ENCODE results near the gene C1QTNF3.

The C1QTNF3 gene

DNA sequence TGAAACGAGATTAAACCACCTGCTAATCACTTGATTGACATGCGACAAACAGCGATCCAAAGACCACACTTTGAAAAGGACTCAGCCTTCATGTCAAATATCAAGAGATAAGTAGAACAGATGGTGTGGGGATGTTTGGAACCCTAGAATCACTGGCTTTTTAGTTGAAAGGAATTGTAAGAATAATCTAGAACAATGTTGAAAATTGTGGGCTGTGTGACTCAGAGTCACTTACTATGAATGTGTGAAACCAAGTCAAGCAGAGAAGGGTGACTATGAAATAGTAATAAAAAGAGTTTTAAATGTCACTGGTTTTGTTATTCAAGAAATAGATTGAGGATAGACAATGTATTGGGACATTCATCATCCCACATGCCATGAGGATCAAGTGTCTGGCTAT lies 14.1 kb upstream of the C1QTNF3 start:
- Mint-ChIP-seq H3K9me3 (peaks cover 5% of the 10 kb centered on the region), H3K27me3 (ENCODE audit: low read depth) (no peaks in the 10 kb centered on the region), H3K4me3 (no peak overlapping the region), H3K27ac (no peak overlapping the region), H3K36me3 (ENCODE audit: low read depth) (peaks cover 41% of the 10 kb centered on the region), H3K4me1 (peaks cover 31% of the 10 kb centered on the region)
- TF ChIP-seq, protein P1, sequence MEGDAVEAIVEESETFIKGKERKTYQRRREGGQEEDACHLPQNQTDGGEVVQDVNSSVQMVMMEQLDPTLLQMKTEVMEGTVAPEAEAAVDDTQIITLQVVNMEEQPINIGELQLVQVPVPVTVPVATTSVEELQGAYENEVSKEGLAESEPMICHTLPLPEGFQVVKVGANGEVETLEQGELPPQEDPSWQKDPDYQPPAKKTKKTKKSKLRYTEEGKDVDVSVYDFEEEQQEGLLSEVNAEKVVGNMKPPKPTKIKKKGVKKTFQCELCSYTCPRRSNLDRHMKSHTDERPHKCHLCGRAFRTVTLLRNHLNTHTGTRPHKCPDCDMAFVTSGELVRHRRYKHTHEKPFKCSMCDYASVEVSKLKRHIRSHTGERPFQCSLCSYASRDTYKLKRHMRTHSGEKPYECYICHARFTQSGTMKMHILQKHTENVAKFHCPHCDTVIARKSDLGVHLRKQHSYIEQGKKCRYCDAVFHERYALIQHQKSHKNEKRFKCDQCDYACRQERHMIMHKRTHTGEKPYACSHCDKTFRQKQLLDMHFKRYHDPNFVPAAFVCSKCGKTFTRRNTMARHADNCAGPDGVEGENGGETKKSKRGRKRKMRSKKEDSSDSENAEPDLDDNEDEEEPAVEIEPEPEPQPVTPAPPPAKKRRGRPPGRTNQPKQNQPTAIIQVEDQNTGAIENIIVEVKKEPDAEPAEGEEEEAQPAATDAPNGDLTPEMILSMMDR (IDR thresholded peaks at IDR 0.05; ENCODE audit: unreplicated experiment in 3 of 3): no peak

DNA sequence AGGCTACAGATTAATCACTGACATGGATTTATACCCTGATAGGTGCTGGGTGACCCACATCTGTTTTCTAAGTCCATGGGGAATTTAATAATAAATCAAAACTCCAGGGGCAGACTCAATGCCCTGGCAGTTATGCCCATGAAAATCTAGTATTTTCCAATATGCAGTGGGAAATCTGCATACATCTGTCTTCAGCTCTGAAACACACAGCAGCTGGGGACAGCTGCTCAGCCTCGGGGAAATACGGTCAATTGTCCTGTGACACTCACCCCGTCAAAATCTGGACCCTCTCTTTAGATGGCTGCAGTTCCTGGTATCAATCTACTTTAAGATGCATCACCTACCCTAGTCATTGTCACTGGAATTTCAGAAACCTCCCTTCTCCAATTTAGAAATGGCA lies 12.7 kb upstream of the C1QTNF3 start:
- Mint-ChIP-seq H3K4me1 (peaks cover 31% of the 10 kb centered on the region), H3K36me3 (ENCODE audit: low read depth) (peaks cover 42% of the 10 kb centered on the region)

DNA sequence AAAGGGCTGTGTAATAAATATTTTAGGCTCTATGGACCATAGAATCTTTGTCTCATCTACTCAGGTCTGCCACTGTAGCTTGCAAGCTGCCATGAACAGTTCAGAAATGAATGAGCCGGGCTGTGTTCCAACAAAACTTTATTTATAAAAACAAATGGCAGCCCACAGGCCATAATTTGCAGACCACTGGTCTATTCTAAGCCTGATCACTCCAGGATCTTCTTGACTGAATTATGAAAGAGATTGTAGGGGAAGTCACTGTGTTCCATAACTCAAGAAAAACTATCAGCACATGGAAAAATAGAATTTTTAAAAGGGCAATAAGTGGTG lies 11.4 kb upstream of the C1QTNF3 start:
- Mint-ChIP-seq H3K9me3 (no peaks in the 10 kb centered on the region), H3K36me3 (ENCODE audit: low read depth) (peaks cover 42% of the 10 kb centered on the region), H3K27me3 (ENCODE audit: low read depth) (no peaks in the 10 kb centered on the region), H3K27ac (peak overlapping the region in 2 of 3 experiments; percentile 42 to 67), H3K4me3 (no peak overlapping the region), H3K4me1 (peaks cover 31% of the 10 kb centered on the region)
- TF ChIP-seq, protein P1 (IDR thresholded peaks at IDR 0.05; ENCODE audit: unreplicated experiment in 3 of 3): no peak

More for the DNA sequence above, 12.7 kb upstream of the C1QTNF3 start:
- Mint-ChIP-seq H3K9me3 (no peaks in the 10 kb centered on the region), H3K27ac (no peak overlapping the region), H3K4me3 (no peak overlapping the region), H3K27me3 (ENCODE audit: low read depth) (no peaks in the 10 kb centered on the region)
- TF ChIP-seq, protein P1 (IDR thresholded peaks at IDR 0.05; ENCODE audit: unreplicated experiment in 3 of 3): no peak

DNA sequence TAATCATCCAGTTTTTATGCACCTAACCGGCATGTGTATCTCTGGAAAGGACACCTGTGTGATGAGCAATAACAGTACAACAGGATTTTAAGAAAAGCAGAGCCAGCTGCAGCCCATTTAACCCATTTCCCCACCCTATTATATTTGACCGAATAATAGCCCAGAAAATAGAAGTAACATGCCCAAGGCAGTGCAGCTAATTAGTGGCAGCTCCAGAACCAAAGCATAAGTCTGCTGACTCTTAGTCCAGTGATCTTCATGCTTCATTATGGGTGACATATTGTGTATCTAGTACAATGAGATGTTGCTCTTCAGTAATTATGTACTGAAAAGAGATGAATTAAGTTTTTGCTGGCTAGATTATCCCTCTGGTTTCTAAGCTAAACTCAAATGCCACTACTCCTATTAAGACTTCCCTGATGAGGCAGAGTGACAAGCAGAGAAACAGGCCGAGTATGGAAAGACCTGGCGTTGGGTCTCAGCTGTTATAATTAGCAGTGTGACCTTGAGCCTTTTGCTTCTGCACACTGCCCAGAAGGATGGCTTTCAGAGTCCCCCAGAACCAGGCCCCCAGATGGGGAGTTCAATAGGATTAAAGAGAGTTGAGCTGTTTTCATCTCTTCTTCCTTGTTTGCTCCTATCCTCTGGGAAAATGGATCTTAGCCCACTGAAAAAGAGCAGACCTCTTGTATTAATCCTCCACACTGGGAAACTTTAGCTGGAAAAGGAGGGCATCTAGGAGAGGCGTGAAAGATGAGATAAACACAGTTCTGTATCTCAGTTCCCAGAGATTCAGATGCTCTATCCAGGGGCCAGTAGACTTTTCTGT lies 10.8 kb upstream of the C1QTNF3 start:
- TF ChIP-seq, protein P1 (IDR thresholded peaks at IDR 0.05; ENCODE audit: unreplicated experiment in 3 of 3): no peak

DNA sequence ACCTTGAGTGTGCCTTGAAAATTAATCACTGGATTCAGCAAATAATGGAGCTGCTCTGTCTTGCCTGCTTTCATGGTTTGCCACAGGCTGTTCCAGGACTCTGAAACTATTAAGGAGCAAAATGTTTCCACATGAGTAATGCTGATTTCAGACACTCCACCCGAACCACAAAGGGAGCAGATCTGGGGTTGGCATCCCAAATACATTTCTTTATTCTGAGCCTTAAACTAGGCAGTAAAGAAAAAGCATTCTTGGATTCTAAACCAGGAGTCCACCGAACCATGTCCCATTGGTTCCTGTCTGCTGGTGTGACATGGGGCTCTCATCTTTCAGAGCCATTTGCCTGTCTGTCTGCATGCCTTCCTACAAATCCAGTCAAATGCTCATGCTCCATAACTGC lies 10.1 kb upstream of the C1QTNF3 start:
- Mint-ChIP-seq H3K9me3 (no peaks in the 10 kb centered on the region), H3K4me1 (peaks cover 33% of the 10 kb centered on the region), H3K27ac (peak overlapping the region; percentile 35 to 45 (median 42)), H3K27me3 (ENCODE audit: low read depth) (no peaks in the 10 kb centered on the region), H3K4me3 (no peak overlapping the region), H3K36me3 (ENCODE audit: low read depth) (peaks cover 34% of the 10 kb centered on the region)
- TF ChIP-seq, protein P1 (IDR thresholded peaks at IDR 0.05; ENCODE audit: unreplicated experiment in 3 of 3): no peak

More for the DNA sequence above, 10.8 kb upstream of the C1QTNF3 start:
- no peaks in the 10 kb centered on the region for H3K27me3 Mint-ChIP-seq (ENCODE audit: low read depth)
- no peaks in the 10 kb centered on the region for H3K9me3 Mint-ChIP-seq
- H3K4me3 Mint-ChIP-seq: no peak overlapping the region
- H3K4me1 Mint-ChIP-seq: peaks cover 31% of the 10 kb centered on the region
- peak overlapping the region; percentile 42 to 67 (median 45) for H3K27ac Mint-ChIP-seq
- H3K36me3 Mint-ChIP-seq (ENCODE audit: low read depth): peaks cover 37% of the 10 kb centered on the region
